Left forelimb (tissue), 1 donor: ENCODE data around the gene OTOGL.
"Not testable (repeated sequence)": the region's sequence is repeated elsewhere in the genome, so short reads cannot be mapped to it uniquely, and the experiment has no call there.

ENCODE experiments used
- DNase-seq: peaks from one replicate; pipeline ENCODE4 v3.0.0-alpha.2; 2018; ENCODE audit warnings: low spot score

The OTOGL gene

GRCh38 chr12:80099259-80099658 lies at the start of gene OTOGL:
OTOGL (plus strand) TSS chr12:80099537; CDS start chr12:80209432, 109,895 bp downstream.
- no peak for DNase-seq

GRCh38 chr12:80050236-80050635 lies 49.1 kb upstream of the OTOGL start:
- no peak for DNase-seq

GRCh38 chr12:80053051-80053790 lies 46.1 kb upstream of the OTOGL start:
- no peak for DNase-seq

- no peak for DNase-seq
Observed at GRCh38 chr12:80056232-80056631, 43.1 kb upstream of the OTOGL start.

GRCh38 chr12:80056845-80057244 lies 42.5 kb upstream of the OTOGL start:
- DNase-seq, result no peak

- DNase-seq, result no peak
Observed at GRCh38 chr12:80058586-80058985, 40.8 kb upstream of the OTOGL start.

GRCh38 chr12:80059102-80059501 lies 40.2 kb upstream of the OTOGL start:
- DNase-seq, result no peak

- DNase-seq, result no peak
Observed at GRCh38 chr12:80059875-80060274, 39.5 kb upstream of the OTOGL start.

- no peak for DNase-seq
Observed at GRCh38 chr12:80064269-80064668, 35.1 kb upstream of the OTOGL start.

GRCh38 chr12:80064951-80065350 lies 34.4 kb upstream of the OTOGL start:
- DNase-seq, result no peak

GRCh38 chr12:80068173-80068572 lies 31.2 kb upstream of the OTOGL start:
- DNase-seq, result no peak

GRCh38 chr12:80083892-80084614 lies 15.3 kb upstream of the OTOGL start:
- not testable (repeated sequence) for DNase-seq

GRCh38 chr12:80086025-80086424 lies 13.3 kb upstream of the OTOGL start:
- DNase-seq, result no peak

- no peak for DNase-seq
Observed at GRCh38 chr12:80087486-80088213, 11.7 kb upstream of the OTOGL start.

- DNase-seq, result no peak
Observed at GRCh38 chr12:80100591-80100990, 1.3 kb downstream of the OTOGL start.

GRCh38 chr12:80101126-80101525 lies 1.8 kb downstream of the OTOGL start:
- DNase-seq, result no peak

- DNase-seq, result no peak
Observed at GRCh38 chr12:80107221-80107620, 7.9 kb downstream of the OTOGL start.

GRCh38 chr12:80116735-80117134 lies 17.4 kb downstream of the OTOGL start:
- no peak for DNase-seq

GRCh38 chr12:80118565-80119324 lies 19.4 kb downstream of the OTOGL start:
- no peak for DNase-seq

GRCh38 chr12:80120994-80121393 lies 21.7 kb downstream of the OTOGL start:
- no peak for DNase-seq

- no peak for DNase-seq
Observed at GRCh38 chr12:80121661-80122060, 22.3 kb downstream of the OTOGL start.

GRCh38 chr12:80129895-80130530 lies 30.7 kb downstream of the OTOGL start:
- DNase-seq, result no peak
